Cardiac muscle cell (in vitro differentiated cells and primary cell): ENCODE data around the gene BAHD1. TPM values are rescaled to one million over a fixed set of nuclear protein-coding genes. Genes with fewer than 3 reads are reported as not detected.

Experiments
- DNase-seq, 2 donors: peaks; one replicate each; pipeline versions ENCODE4 v3.0.0 to v3.0.0-alpha.2; 2010 to 2017; ENCODE audit warnings: low read depth in 1 of 2, low spot score in 1 of 2
- H3K27ac ChIP-seq: fragments of 200-600 bp; sonication (generic); 2 replicates; pipeline ENCODE4 v1.5.1; 2016
- H3K27me3 ChIP-seq: fragments of 200-600 bp; sonication (generic); 2 replicates; pipeline ENCODE4 v1.6.0; 2016; ENCODE audit warnings: control low read depth
- H3K36me3 ChIP-seq: fragments of 200-600 bp; sonication (generic); 2 replicates; pipeline ENCODE4 v1.5.1; 2016; ENCODE audit warnings: control low read depth
- H3K4me1 ChIP-seq: fragments of 200-600 bp; sonication (generic); 2 replicates; pipeline ENCODE4 v1.8.1; 2017; ENCODE audit warnings: low read depth, mild to moderate bottlenecking, mixed run types
- H3K4me3 ChIP-seq: fragments of 200-600 bp; sonication (generic); 2 replicates; pipeline ENCODE4 v1.5.1; 2016; ENCODE audit warnings: mild to moderate bottlenecking
- H3K9me3 ChIP-seq: fragments of 200-600 bp; sonication (generic); 2 replicates; pipeline ENCODE4 v1.5.1; 2017; ENCODE audit warnings: low read depth, mild to moderate bottlenecking, control low read depth
- polyA plus RNA-seq: library from polyadenylated mRNA; unstranded; fragments of >200 nt; fragmentation: Nextera tagmentation; extraction: Ambion mirVana; gene quantifications from 2 replicates; pipeline ENCODE4 v1.2.1, GENCODE V29; 2016
- total RNA-seq: library from RNA; depleted of rRNA; stranded (reverse); fragments of >200 nt; gene quantifications from 2 replicates; pipeline ENCODE4 v1.2.3, GENCODE V29; 2016
- TF ChIP-seq, protein P1 (sequence below): IDR thresholded peaks from 2 replicates; pipeline ENCODE4 v1.5.1; 2012; ENCODE audit warnings: low read depth, mild to moderate bottlenecking, low read length

Gene BAHD1
- total RNA-seq (22.9 and 29.3 TPM in 2 replicates), polyA plus RNA-seq (14.9 and 15.7 TPM in 2 replicates)

DNA sequence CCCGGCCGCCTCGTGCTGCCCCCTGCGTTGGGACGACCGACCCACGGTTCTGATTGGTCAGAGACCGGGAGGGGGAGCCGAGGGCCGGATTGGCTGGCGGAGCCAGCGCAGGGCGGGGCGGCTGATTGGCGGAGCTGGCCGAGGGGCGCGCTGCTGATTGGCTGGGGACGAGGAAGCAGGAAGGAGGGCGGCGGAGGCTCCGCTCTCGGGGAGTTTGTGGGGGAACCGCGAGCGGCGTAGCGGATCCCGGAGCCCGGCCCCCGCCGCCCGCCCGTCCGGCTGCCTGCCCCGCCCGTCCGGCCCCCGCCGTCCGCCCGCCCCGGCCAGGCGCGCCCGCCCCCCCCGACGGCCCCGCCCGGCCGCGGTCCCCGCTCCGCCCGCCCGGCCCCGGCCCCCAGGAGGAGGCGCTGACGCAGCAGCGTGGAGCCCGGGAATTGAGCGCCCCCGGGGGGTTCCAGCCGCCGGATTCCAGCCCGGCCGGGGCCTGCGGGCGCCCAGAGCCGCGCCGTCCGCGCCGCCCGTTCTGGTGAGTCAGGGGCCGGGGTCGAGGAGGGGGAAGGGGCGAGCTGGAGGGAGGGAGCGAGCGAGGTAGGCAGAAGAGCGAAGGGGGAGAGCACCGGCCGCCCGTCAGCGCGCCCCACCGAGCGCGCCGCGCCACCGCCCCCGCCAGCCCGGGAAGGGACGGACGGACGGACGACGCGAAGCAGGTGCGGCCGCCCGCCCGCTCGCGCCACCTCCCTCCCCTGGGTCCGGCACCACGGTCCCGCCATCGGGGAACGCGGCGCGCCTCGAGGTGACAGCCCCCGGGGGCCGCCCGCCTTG, at the start of gene BAHD1:
Gene BAHD1 (plus strand): TSS at position 211 of the 822 bp plus-strand sequence. CDS start 17,512 bp downstream, outside the sequence.
- Histone ChIP-seq H3K4me1 (peaks cover 38% of the 10 kb centered on the region), H3K36me3 (no peaks in the 10 kb centered on the region)

DNA sequence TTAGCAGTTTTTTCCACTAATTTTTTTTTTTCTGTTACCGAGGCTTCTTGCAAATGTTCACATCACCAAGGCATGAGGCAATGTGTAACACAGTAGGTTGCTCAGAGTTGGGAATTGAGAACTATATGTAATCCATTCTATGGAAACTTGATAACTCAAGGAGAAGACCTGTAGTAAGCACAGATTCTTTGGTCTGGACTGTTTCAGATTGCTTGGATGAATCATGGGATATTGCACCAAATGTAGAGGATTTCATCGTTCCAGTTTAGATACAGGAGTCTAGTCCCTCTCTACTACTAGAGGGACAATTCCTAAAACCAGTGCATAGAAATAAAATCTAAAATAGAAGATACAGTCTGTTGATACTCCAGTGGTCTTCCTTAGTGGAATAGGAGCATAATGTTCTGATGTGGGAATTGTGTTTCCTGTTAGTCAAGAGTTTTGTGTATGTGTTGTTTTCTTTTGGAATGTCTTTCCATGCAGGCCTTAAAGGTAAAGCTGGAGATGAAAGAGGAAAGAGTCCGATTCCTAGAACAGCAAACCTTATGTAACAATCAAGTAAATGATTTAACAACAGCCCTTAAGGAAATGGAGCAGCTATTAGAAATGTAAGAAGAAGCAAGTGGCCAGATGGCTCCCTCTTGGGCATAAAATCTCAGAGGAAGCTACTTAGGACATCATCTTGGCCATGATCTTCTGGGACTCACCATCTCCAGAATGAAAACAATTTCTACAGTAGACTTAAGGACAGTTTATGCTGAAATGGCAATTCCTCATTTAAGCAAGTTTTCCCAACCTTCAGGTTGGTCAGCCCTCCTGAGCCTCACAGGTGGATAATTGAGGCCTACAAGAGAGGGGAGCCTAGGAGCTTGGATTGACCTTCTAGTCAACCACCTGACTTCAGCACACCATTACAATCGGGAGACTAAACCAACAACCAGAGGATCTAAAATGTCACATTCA, 47.5 kb upstream of the BAHD1 start:
- no peak for DNase-seq
- H3K27ac ChIP-seq: no peak overlapping the region
- H3K9me3 ChIP-seq: no peaks in the 10 kb centered on the region
- H3K27me3 ChIP-seq: no peaks in the 10 kb centered on the region
- no peaks in the 10 kb centered on the region for H3K4me1 ChIP-seq
- TF ChIP-seq, protein P1, sequence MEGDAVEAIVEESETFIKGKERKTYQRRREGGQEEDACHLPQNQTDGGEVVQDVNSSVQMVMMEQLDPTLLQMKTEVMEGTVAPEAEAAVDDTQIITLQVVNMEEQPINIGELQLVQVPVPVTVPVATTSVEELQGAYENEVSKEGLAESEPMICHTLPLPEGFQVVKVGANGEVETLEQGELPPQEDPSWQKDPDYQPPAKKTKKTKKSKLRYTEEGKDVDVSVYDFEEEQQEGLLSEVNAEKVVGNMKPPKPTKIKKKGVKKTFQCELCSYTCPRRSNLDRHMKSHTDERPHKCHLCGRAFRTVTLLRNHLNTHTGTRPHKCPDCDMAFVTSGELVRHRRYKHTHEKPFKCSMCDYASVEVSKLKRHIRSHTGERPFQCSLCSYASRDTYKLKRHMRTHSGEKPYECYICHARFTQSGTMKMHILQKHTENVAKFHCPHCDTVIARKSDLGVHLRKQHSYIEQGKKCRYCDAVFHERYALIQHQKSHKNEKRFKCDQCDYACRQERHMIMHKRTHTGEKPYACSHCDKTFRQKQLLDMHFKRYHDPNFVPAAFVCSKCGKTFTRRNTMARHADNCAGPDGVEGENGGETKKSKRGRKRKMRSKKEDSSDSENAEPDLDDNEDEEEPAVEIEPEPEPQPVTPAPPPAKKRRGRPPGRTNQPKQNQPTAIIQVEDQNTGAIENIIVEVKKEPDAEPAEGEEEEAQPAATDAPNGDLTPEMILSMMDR: no peak
- no peak overlapping the region for H3K4me3 ChIP-seq
- peaks cover 35% of the 10 kb centered on the region for H3K36me3 ChIP-seq

More for the DNA sequence above, at the start of gene BAHD1:
- Histone ChIP-seq H3K9me3 (no peaks in the 10 kb centered on the region), H3K4me3 (peak within 1 kb of the TSS; percentile 97), H3K27me3 (peaks cover under 1% of the 10 kb centered on the region), H3K27ac (peak within 1 kb of the TSS; percentile 85)
- TF ChIP-seq, protein P1: no peak
- DNase-seq: peak; percentile 97

DNA sequence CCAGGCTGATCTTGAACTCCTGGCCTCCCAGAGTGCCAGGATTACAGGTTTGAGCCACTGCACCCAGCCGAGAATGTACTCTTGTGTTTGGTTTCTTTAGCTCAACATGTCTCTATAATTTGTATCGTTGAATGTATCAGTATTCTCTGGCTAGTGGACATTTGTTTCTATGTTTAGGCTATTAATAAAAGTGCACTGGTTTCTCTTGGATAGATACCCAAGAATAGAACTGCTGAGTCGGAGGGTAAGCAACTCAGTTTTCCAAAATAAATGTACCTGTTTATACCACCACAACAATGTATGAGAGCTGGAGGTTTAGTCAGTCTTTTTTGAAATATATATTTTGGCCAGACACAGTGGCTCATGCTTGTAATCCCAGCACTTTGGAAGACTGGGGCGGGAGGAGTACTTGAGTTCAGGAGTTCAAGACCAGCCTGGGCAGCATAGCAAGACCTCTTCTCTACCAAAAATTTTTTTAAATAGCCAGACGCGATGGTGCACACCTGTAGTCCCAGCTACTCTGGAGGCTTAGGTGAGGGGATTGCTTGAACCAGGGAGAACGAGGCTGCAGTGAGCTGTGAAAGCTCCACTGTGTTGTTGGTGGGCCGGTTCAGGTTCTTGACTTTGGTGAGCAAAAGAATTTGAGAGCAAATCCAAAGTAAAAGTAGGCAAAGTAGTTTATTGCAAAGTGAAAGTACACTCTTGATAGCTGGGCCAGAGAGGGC, 42.9 kb upstream of the BAHD1 start:
- Histone ChIP-seq H3K4me1 (no peaks in the 10 kb centered on the region), H3K27me3 (no peaks in the 10 kb centered on the region), H3K27ac (no peak overlapping the region), H3K36me3 (peaks cover 4% of the 10 kb centered on the region), H3K9me3 (no peaks in the 10 kb centered on the region), H3K4me3 (no peak overlapping the region)
- TF ChIP-seq, protein P1: no peak
- DNase-seq: no peak

DNA sequence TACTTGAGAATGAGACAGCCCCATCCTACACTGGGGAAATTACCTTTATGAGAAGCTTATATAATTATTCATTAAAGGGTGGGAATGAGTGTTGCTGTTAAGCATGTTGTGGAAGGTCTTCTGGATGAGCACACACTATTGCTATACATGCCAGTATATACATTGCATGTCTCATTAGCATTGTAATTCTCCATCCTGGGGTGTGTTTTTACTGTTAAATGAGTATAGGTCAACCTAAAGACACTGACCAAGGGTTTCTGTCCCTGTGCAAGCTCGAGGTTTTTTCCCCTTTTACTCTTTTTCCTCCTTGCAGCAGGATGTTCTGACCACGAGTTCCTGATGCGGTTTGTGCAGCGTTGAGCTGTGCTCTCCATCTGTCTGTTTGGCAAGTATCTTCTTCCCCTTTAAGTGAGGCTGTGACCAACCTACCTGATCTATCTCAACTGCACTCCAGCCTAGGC, 42.3 kb upstream of the BAHD1 start:
- TF ChIP-seq, protein P1: no peak
- Histone ChIP-seq H3K27ac (no peak overlapping the region), H3K27me3 (no peaks in the 10 kb centered on the region)

DNA sequence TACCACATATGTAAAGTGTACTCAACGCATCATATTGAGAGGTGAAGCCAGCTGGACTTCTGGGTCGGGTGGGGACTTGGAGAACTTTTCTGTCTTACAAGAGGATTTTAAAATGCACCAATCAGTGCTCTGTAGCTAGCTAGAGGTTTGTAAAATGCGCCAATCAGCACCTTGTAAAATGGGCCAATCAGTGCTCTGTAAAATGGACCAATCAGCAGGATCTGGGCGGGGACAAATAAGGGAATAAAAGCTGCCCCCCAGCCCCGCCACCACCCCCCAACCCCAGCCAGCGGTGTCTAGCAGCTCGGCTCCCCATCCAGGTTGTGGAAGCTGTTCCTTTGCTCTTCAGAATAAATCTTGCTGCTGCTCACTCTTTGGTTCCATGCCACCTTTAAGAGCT, 41.4 kb upstream of the BAHD1 start:
- H3K27me3 ChIP-seq: no peaks in the 10 kb centered on the region
- no peaks in the 10 kb centered on the region for H3K9me3 ChIP-seq
- no peak for DNase-seq
- no peaks in the 10 kb centered on the region for H3K36me3 ChIP-seq
- no peaks in the 10 kb centered on the region for H3K4me1 ChIP-seq
- no peak overlapping the region for H3K4me3 ChIP-seq
- H3K27ac ChIP-seq: no peak overlapping the region
- TF ChIP-seq, protein P1: no peak

More for the DNA sequence above, 42.3 kb upstream of the BAHD1 start:
- Histone ChIP-seq H3K9me3 (no peaks in the 10 kb centered on the region), H3K4me3 (no peak overlapping the region), H3K36me3 (no peaks in the 10 kb centered on the region), H3K4me1 (no peaks in the 10 kb centered on the region)
- DNase-seq: no peak
